ENCODE data around the gene TSFM. TPM values are rescaled to one million over a fixed set of nuclear protein-coding genes. Genes with fewer than 3 reads are reported as not detected.

The TSFM gene
- total RNA-seq (2014; rRNA removed; shearing (Covaris generic); ENCODE audit: low replicate concordance), result 40.7 and 57.1 TPM in 2 replicates

- Histone ChIP-seq H3K9me3 (ENCODE audit: low read length) (no peaks in the 10 kb centered on the region), H2AFZ (ENCODE audit: low read length) (peak within 1 kb of the TSS; percentile 63), H3K4me2 (ENCODE audit: low read depth, low read length, poor library complexity, severe bottlenecking) (peak within 1 kb of the TSS; percentile 79), H3K27ac (ENCODE audit: low read length) (peak within 1 kb of the TSS; percentile 19), H3K79me2 (ENCODE audit: low read length) (peaks cover 32% of the 10 kb centered on the region), H3K9me2 (replicated peaks; ENCODE audit: insufficient read depth, low read length) (no peaks in the 10 kb centered on the region), H3K4me3 (ENCODE audit: low read length) (peak within 1 kb of the TSS; percentile 85), H3K36me3 (ENCODE audit: insufficient read depth, low read length) (peaks cover 21% of the 10 kb centered on the region; the same call in 1 of the 2 replicates), H3K4me1 (ENCODE audit: low read length) (peaks cover 22% of the 10 kb centered on the region), H3K9ac (ENCODE audit: low read length) (peak within 1 kb of the TSS; percentile 85), H3K27me3 (ENCODE audit: low read length) (no peaks in the 10 kb centered on the region), H4K20me1 (ENCODE audit: insufficient read depth, low read depth, low read length) (peaks cover 7% of the 10 kb centered on the region; the same call in 1 of the 2 replicates)
- DNase-seq, result peak; percentile 98
Observed at GRCh38 chr12:57782608-57783465, at the start of gene TSFM. Gene TSFM (plus strand): TSS chr12:57782787. CDS start chr12:57782802, 15 bp downstream.

- no peaks in the 10 kb centered on the region for H3K9me3 ChIP-seq (ENCODE audit: low read length)
- H3K79me2 ChIP-seq (ENCODE audit: low read length), result peaks cover 1% of the 10 kb centered on the region
- no peaks in the 10 kb centered on the region for H3K9me2 ChIP-seq (replicated peaks; ENCODE audit: insufficient read depth, low read length)
- H3K4me2 ChIP-seq (ENCODE audit: low read depth, low read length, poor library complexity, severe bottlenecking), result no peak overlapping the region
- H4K20me1 ChIP-seq (ENCODE audit: insufficient read depth, low read depth, low read length), result no peaks in the 10 kb centered on the region
- H3K9ac ChIP-seq (ENCODE audit: low read length), result no peak overlapping the region
- H3K36me3 ChIP-seq (ENCODE audit: insufficient read depth, low read length), result peaks cover 5% of the 10 kb centered on the region; the same call in 1 of the 2 replicates
- no peak overlapping the region for H3K4me3 ChIP-seq (ENCODE audit: low read length)
- no peak overlapping the region for H2AFZ ChIP-seq (ENCODE audit: low read length)
- no peaks in the 10 kb centered on the region for H3K4me1 ChIP-seq (ENCODE audit: low read length)
- no peaks in the 10 kb centered on the region for H3K27me3 ChIP-seq (ENCODE audit: low read length)
- DNase-seq, result no peak
- no peak overlapping the region for H3K27ac ChIP-seq (ENCODE audit: low read length)
Observed at GRCh38 chr12:57733928-57734327, 48.7 kb upstream of the TSFM start.

- Histone ChIP-seq H4K20me1 (ENCODE audit: insufficient read depth, low read depth, low read length) (no peaks in the 10 kb centered on the region), H3K9me3 (ENCODE audit: low read length) (no peaks in the 10 kb centered on the region), H3K79me2 (ENCODE audit: low read length) (peaks cover 8% of the 10 kb centered on the region), H3K4me1 (ENCODE audit: low read length) (no peaks in the 10 kb centered on the region), H3K9me2 (replicated peaks; ENCODE audit: insufficient read depth, low read length) (no peaks in the 10 kb centered on the region), H3K4me3 (ENCODE audit: low read length) (no peak overlapping the region), H2AFZ (ENCODE audit: low read length) (no peak overlapping the region), H3K4me2 (ENCODE audit: low read depth, low read length, poor library complexity, severe bottlenecking) (no peak overlapping the region), H3K27ac (ENCODE audit: low read length) (no peak overlapping the region), H3K9ac (ENCODE audit: low read length) (no peak overlapping the region), H3K27me3 (ENCODE audit: low read length) (no peaks in the 10 kb centered on the region), H3K36me3 (ENCODE audit: insufficient read depth, low read length) (peaks cover 5% of the 10 kb centered on the region; the same call in 1 of the 2 replicates)
- no peak for DNase-seq
Observed at GRCh38 chr12:57734591-57734990, 48.0 kb upstream of the TSFM start.

- peaks cover 15% of the 10 kb centered on the region for H3K79me2 ChIP-seq (ENCODE audit: low read length)
Observed at GRCh38 chr12:57735198-57735855, 47.3 kb upstream of the TSFM start.

GRCh38 chr12:57735952-57736740, 46.4 kb upstream of the TSFM start:
- Histone ChIP-seq H3K4me1 (ENCODE audit: low read length) (peaks cover 15% of the 10 kb centered on the region), H3K36me3 (ENCODE audit: insufficient read depth, low read length) (no peaks in the 10 kb centered on the region), H3K4me2 (ENCODE audit: low read depth, low read length, poor library complexity, severe bottlenecking) (no peak overlapping the region)

More at GRCh38 chr12:57735198-57735855, 47.3 kb upstream of the TSFM start:
- H3K9me2 ChIP-seq (replicated peaks; ENCODE audit: insufficient read depth, low read length), result no peaks in the 10 kb centered on the region
- H2AFZ ChIP-seq (ENCODE audit: low read length), result no peak overlapping the region
- no peaks in the 10 kb centered on the region for H3K27me3 ChIP-seq (ENCODE audit: low read length)
- no peak overlapping the region for H3K4me3 ChIP-seq (ENCODE audit: low read length)
- H3K4me1 ChIP-seq (ENCODE audit: low read length), result peaks cover 7% of the 10 kb centered on the region
- H3K27ac ChIP-seq (ENCODE audit: low read length), result no peak overlapping the region
- DNase-seq, result no peak
- H3K9ac ChIP-seq (ENCODE audit: low read length), result no peak overlapping the region
- no peaks in the 10 kb centered on the region for H3K9me3 ChIP-seq (ENCODE audit: low read length)
- H4K20me1 ChIP-seq (ENCODE audit: insufficient read depth, low read depth, low read length), result no peaks in the 10 kb centered on the region
- peaks cover 2% of the 10 kb centered on the region; the same call in 1 of the 2 replicates for H3K36me3 ChIP-seq (ENCODE audit: insufficient read depth, low read length)
- no peak overlapping the region for H3K4me2 ChIP-seq (ENCODE audit: low read depth, low read length, poor library complexity, severe bottlenecking)

GRCh38 chr12:57736741-57737466, 45.7 kb upstream of the TSFM start:
- Histone ChIP-seq H4K20me1 (ENCODE audit: insufficient read depth, low read depth, low read length) (no peaks in the 10 kb centered on the region), H3K9ac (ENCODE audit: low read length) (no peak overlapping the region), H3K9me3 (ENCODE audit: low read length) (no peaks in the 10 kb centered on the region), H3K4me3 (ENCODE audit: low read length) (no peak overlapping the region), H3K79me2 (ENCODE audit: low read length) (peaks cover 30% of the 10 kb centered on the region), H3K4me2 (ENCODE audit: low read depth, low read length, poor library complexity, severe bottlenecking) (no peak overlapping the region), H3K9me2 (replicated peaks; ENCODE audit: insufficient read depth, low read length) (no peaks in the 10 kb centered on the region), H3K27ac (ENCODE audit: low read length) (no peak overlapping the region), H3K27me3 (ENCODE audit: low read length) (no peaks in the 10 kb centered on the region), H3K36me3 (ENCODE audit: insufficient read depth, low read length) (no peaks in the 10 kb centered on the region), H3K4me1 (ENCODE audit: low read length) (peaks cover 19% of the 10 kb centered on the region), H2AFZ (ENCODE audit: low read length) (no peak overlapping the region)
- DNase-seq, result no peak

More at GRCh38 chr12:57735952-57736740, 46.4 kb upstream of the TSFM start:
- peaks cover 22% of the 10 kb centered on the region for H3K79me2 ChIP-seq (ENCODE audit: low read length)
- H3K27me3 ChIP-seq (ENCODE audit: low read length), result no peaks in the 10 kb centered on the region
- H3K9me2 ChIP-seq (replicated peaks; ENCODE audit: insufficient read depth, low read length), result no peaks in the 10 kb centered on the region
- no peaks in the 10 kb centered on the region for H4K20me1 ChIP-seq (ENCODE audit: insufficient read depth, low read depth, low read length)
- H3K9me3 ChIP-seq (ENCODE audit: low read length), result no peaks in the 10 kb centered on the region
- no peak overlapping the region for H3K4me3 ChIP-seq (ENCODE audit: low read length)
- no peak overlapping the region for H2AFZ ChIP-seq (ENCODE audit: low read length)
- H3K27ac ChIP-seq (ENCODE audit: low read length), result no peak overlapping the region
- no peak for DNase-seq
- no peak overlapping the region for H3K9ac ChIP-seq (ENCODE audit: low read length)

GRCh38 chr12:57737467-57738460, 44.8 kb upstream of the TSFM start:
- Histone ChIP-seq H3K9me2 (replicated peaks; ENCODE audit: insufficient read depth, low read length) (no peaks in the 10 kb centered on the region), H4K20me1 (ENCODE audit: insufficient read depth, low read depth, low read length) (no peaks in the 10 kb centered on the region), H3K9me3 (ENCODE audit: low read length) (no peaks in the 10 kb centered on the region), H3K27me3 (ENCODE audit: low read length) (no peaks in the 10 kb centered on the region), H3K4me3 (ENCODE audit: low read length) (no peak overlapping the region), H2AFZ (ENCODE audit: low read length) (no peak overlapping the region), H3K4me2 (ENCODE audit: low read depth, low read length, poor library complexity, severe bottlenecking) (no peak overlapping the region), H3K27ac (ENCODE audit: low read length) (no peak overlapping the region), H3K79me2 (ENCODE audit: low read length) (peaks cover 30% of the 10 kb centered on the region), H3K4me1 (ENCODE audit: low read length) (peaks cover 26% of the 10 kb centered on the region), H3K9ac (ENCODE audit: low read length) (no peak overlapping the region), H3K36me3 (ENCODE audit: insufficient read depth, low read length) (no peaks in the 10 kb centered on the region)
- DNase-seq, result no peak
